Calu3 (cell line): ENCODE data around the gene HGF. TPM values are rescaled to one million over a fixed set of nuclear protein-coding genes. Genes with fewer than 3 reads are reported as not detected.
"Not testable (repeated sequence)": the region's sequence is repeated elsewhere in the genome, so short reads cannot be mapped to it uniquely, and the experiment has no call there.

ENCODE experiments used
- BruUV-seq: library from RNA; stranded (reverse); fragments of 400-500 nt; replicated peaks from 2 replicates; lab custom pipeline; 2021; lab: Mats Ljungman, UMichigan
- CTCF ChIA-PET: fragments of 300-600 bp; sonication (Branson Sonifier 250); formaldehyde crosslinking; loops from one replicate; lab custom pipeline; 2022; ENCODE audit warnings: antibody characterized with exemption; lab: Charles Lee
- DNase-seq: peaks from one replicate; pipeline ENCODE4 v3.0.0; 2022
- H3K27ac Mint-ChIP-seq: one replicate; pipeline ENCODE4 v1.8.0; 2022; ENCODE audit warnings: mixed read lengths; ENCODE audit not compliant: unreplicated experiment
- H3K27me3 Mint-ChIP-seq: one replicate; pipeline ENCODE4 v1.8.0; 2022; ENCODE audit warnings: mixed read lengths; ENCODE audit not compliant: unreplicated experiment
- H3K36me3 Mint-ChIP-seq: one replicate; pipeline ENCODE4 v1.8.0; 2022; ENCODE audit warnings: mild to moderate bottlenecking, moderate library complexity, mixed read lengths; ENCODE audit not compliant: insufficient read depth, unreplicated experiment
- H3K4me1 Mint-ChIP-seq: one replicate; pipeline ENCODE4 v1.8.0; 2022; ENCODE audit warnings: mild to moderate bottlenecking, low read depth, mixed read lengths; ENCODE audit not compliant: unreplicated experiment
- H3K4me3 Mint-ChIP-seq: one replicate; pipeline ENCODE4 v1.8.0; 2022; ENCODE audit warnings: mild to moderate bottlenecking, low read depth, moderate library complexity, mixed read lengths; ENCODE audit not compliant: unreplicated experiment
- H3K9me3 Mint-ChIP-seq: one replicate; pipeline ENCODE4 v1.8.0; 2022; ENCODE audit warnings: low read depth, mixed read lengths; ENCODE audit not compliant: unreplicated experiment
- CTCF ChIP-seq: fragments of 200-600 bp; IDR thresholded peaks from one replicate; pipeline ENCODE4 v1.8.0; 2022; ENCODE audit warnings: antibody characterized with exemption; ENCODE audit not compliant: unreplicated experiment
- intact Hi-C: fragments of 100-400 bp; cut with micrococcal nuclease; formaldehyde crosslinking; loops from one replicate; pipeline ENCODE4 v1.10.0; 2022; ENCODE audit not compliant: unreplicated experiment
- total RNA-seq: library from RNA; stranded (reverse); gene quantifications from 2 replicates; pipeline ENCODE4 v1.2.3, GENCODE V29; 2022

HGF gene
- total RNA-seq, 1 experiment from 2014 or later: not detected

GRCh38 chr7:81810476-81811155 lies 40.8 kb upstream of the HGF start:
- H3K4me1 Mint-ChIP-seq: no peaks in the 10 kb centered on the region
- intact Hi-C loops: no loop called here
- DNase-seq: no peak
- no peaks in the 10 kb centered on the region for H3K9me3 Mint-ChIP-seq
- TF ChIP-seq CTCF: no peak
- BruUV-seq: no TSS peak
- H3K27me3 Mint-ChIP-seq: no peaks in the 10 kb centered on the region
- H3K4me3 Mint-ChIP-seq: no peak overlapping the region
- no peak overlapping the region for H3K27ac Mint-ChIP-seq
- CTCF ChIA-PET: no interaction called here
- no peaks in the 10 kb centered on the region for H3K36me3 Mint-ChIP-seq

DNA sequence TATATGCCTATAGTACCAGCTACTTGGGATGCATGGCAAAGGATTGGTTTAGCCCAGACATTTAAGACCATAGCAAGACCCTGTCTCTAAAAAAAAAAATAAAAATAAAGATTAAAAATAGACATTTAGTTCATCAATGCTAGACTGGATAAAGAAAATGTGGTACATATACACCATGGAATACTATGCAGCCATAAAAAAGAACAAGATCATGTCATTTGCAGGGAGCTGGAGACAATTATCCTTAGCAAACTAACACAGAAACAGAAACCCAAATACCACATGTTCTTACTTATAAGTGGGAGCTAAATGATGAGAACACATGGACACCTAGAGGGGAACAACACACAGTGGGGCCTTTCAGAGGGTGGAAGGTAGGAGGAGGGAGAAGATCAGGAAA lies 38.5 kb upstream of the HGF start:
- H3K27ac Mint-ChIP-seq, DNase-seq, CTCF ChIA-PET, intact Hi-C loops, H3K4me3 Mint-ChIP-seq, H3K27me3 Mint-ChIP-seq, BruUV-seq, H3K4me1 Mint-ChIP-seq, H3K9me3 Mint-ChIP-seq, H3K36me3 Mint-ChIP-seq: not testable (repeated sequence)

GRCh38 chr7:81803267-81803666 lies 33.4 kb upstream of the HGF start:
- Mint-ChIP-seq H3K4me1 (no peaks in the 10 kb centered on the region), H3K27me3 (no peaks in the 10 kb centered on the region), H3K27ac (no peak overlapping the region), H3K36me3 (no peaks in the 10 kb centered on the region), H3K4me3 (no peak overlapping the region), H3K9me3 (no peaks in the 10 kb centered on the region)
- intact Hi-C loops: no loop called here
- no peak for TF ChIP-seq CTCF
- no peak for DNase-seq
- BruUV-seq: no TSS peak
- CTCF ChIA-PET: no interaction called here

- Mint-ChIP-seq H3K27me3 (no peaks in the 10 kb centered on the region), H3K4me3 (no peak overlapping the region), H3K9me3 (no peaks in the 10 kb centered on the region), H3K27ac (no peak overlapping the region), H3K4me1 (no peaks in the 10 kb centered on the region), H3K36me3 (no peaks in the 10 kb centered on the region)
- intact Hi-C loops: no loop called here
- no peak for TF ChIP-seq CTCF
- no peak for DNase-seq
- no TSS peak for BruUV-seq
- CTCF ChIA-PET: no interaction called here
Observed at GRCh38 chr7:81802251-81802650, 32.4 kb upstream of the HGF start.

GRCh38 chr7:81801532-81801931 lies 31.7 kb upstream of the HGF start:
- H3K27me3 Mint-ChIP-seq: no peaks in the 10 kb centered on the region
- H3K36me3 Mint-ChIP-seq: no peaks in the 10 kb centered on the region
- no TSS peak for BruUV-seq
- no peak overlapping the region for H3K27ac Mint-ChIP-seq
- H3K4me3 Mint-ChIP-seq: no peak overlapping the region
- DNase-seq: no peak
- CTCF ChIA-PET: no interaction called here
- no peak for TF ChIP-seq CTCF
- H3K9me3 Mint-ChIP-seq: no peaks in the 10 kb centered on the region
- no peaks in the 10 kb centered on the region for H3K4me1 Mint-ChIP-seq
- intact Hi-C loops: no loop called here
